Hippocampal formation (tissue), 2 donors: ENCODE data around the gene DNAI2.

ENCODE experiments used
- DNase-seq, 2 donors: peaks; one replicate each; lab custom pipeline; 2025; lab: John Stamatoyannopoulos, UW

The DNAI2 gene

DNA sequence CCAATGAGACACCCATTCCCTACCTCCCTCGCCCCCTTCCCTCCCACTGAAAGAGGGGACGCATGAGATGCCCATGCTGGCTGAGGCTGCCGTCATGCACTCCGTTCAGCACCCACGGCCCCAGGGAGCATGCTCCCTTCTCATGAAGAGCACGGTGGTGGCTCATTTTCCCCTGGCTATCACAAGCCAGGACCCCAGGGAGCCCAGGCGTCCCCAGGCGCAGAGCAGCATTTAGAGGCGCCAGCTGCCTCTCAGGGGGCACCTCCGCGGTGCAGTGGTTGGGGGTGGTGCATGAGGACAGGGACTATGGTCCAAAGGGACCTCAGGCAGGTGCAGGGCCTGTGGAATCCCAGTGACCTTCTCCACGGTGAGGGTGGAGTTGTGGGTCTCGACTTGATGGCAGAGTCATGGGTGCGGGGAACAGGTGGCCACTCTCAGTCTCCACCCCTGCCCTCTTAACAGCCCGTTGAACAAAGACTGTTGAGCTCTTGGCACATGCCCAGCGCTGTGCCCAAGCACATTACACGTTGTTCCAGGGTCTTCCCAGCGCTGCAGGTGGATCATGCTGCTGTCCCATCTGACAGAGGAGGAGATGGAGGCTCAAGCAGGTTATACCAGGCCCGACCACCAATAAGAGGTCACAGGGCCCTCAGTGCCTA, 65.6 kb downstream of the DNAI2 start:
- no peak for DNase-seq

DNA sequence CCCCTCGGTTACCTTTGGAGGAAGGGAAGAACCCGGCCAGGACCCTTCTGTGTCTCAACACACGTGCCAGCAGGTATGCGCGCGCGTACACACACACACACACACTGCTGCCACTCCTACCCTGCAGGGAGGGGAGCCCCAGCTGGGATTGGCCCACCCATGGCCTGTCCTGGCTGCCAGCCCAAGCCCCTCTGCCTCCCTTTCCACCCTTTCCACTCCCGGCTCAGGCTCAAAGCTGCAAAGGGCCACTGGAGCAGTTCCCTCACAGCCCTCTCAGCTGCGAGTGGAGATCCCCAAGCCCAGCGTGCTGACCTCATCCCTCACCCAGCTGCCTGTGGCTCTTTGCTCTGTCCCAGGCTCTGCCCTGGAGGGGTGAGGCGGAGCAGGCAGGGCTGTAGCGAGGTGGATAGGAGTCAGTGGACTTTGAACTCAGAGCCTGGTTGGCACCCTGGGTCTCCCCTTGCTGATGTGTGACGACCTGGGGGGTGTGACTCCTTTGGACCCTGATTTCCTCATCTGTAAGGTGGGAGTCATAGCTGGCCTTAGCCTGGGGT, 66.5 kb downstream of the DNAI2 start:
- peak; percentile 41 to 69 for DNase-seq

DNA sequence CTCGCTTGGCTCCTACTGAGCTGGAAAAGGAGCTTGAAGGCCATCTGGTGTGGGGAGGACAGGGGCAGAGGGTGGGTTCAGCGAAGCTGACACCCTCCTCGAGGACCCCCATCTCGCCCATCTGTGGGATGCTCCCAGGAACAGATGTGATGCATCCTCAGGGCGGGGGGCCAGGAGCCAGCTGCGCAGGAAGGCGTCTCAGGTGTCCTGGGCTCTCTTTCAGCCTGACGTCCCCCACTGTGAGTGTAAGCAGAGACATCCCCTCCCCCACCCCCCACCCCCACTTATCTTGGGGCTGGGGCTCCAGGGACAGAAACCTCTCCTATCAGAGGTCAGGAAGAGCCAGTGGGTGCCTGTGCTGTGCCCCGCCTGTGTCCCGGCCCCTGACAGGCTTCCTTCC, 68.2 kb downstream of the DNAI2 start:
- no peak for DNase-seq

DNA sequence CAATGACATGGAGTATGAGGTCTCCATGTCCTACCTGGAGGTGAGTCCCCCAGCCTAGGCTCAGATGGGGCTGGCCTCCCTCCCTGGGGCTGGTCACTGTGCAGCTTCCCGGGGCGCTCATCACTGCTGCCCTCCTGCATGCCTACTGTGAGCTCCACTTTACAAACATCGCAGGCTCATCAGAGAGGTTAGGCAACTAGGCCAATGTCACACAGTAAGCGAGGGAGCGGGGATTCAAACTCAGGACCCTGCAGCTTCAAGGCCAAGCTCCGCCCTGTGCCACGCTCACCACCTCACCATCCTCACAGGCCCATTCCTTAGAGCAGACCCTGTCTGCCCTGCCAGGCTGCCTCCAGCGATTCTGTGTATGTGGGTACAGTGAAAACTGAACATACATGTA, 69.1 kb downstream of the DNAI2 start:
- no peak for DNase-seq

DNA sequence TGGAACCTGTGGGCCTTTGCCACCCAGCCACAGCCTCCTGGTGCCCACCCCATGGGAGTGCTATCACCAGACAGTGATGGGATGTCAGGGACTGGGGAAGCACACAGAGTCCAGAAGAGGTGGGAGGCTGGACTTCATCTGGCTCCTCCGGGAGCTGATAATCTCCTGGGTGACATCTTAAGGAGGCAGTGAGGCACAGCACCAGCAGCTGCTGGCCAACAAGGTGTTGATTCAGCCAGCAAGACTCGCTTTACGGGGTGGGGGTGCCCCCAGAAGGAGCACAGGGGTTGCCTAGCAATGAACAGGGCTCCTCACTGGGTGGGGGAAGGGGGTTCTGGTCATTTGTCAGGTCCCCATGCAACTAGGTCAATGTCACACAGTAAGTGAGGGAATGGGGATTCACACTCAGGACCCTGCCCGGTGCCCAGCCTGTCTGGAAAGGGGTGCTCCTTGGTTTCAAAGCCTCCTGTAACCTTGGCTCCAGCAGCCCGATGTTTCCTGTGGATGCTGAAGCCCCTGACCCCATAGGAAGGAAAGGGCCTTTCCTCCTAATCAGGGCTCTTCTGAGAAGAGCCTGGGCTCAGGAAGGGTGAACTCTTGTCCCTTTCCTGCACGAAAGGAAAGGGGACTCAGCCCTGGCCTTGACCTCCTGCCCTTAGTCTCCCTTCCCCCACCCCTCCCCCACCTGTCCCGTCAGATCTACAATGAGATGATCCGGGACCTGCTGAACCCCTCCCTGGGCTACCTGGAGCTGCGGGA, 69.7 kb downstream of the DNAI2 start:
- DNase-seq = no peak

DNA sequence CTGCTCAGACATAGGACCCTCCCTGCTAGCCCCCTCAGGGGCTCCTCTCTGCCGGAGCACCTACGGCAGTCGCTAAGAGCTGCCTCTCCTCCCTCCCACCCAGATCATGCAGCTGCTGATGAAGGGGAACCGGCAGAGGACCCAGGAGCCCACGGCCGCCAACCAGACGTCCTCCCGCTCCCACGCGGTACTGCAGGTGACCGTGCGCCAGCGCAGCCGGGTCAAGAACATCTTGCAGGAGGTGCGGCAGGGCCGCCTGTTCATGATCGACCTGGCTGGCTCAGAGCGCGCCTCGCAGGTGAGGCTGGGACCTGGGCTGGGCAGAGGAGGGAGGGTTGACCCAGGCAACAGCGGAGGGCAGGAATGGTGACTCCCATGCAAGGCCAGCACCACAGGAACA, 70.6 kb downstream of the DNAI2 start:
- DNase-seq = no peak

DNA sequence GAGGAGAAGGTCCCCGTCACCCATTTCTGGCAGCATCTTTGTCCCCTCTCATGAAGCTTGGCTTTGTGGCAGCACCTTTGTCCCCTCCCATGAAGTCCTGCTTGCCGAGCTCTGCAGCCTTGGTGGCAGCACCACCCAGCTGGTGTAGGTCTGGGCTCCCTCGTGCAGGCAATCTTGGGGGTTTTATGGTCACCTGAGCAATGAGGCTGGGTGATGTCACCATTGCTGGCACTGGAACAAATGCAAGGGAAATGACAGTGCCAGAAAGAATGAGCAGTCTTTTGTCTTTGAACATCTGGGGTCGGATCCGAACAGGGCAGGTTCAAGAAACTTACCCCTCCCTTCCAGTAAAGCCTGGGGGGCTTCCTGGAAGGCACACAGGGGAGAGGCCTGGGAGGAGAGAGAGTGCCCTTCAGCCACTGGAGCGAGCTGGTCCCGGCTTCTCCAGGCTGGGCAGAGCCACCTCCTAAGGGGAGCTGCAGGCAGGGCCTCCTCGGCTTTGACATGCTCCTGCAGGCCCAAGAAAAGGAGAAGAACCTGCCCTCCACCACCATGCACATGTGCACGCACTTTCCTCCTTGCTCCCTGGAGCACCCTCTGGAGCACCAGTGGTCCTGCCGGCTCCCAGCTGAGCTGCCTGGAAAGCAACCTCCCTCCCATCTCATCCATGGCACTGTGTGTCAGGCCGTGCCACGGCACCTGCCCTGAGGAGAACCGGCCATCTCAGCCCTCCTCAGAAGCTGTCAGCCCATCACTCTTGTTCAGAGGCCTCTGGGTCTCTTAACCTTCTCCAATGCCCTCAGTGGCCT, 71.6 kb downstream of the DNAI2 start:
- no peak for DNase-seq

DNA sequence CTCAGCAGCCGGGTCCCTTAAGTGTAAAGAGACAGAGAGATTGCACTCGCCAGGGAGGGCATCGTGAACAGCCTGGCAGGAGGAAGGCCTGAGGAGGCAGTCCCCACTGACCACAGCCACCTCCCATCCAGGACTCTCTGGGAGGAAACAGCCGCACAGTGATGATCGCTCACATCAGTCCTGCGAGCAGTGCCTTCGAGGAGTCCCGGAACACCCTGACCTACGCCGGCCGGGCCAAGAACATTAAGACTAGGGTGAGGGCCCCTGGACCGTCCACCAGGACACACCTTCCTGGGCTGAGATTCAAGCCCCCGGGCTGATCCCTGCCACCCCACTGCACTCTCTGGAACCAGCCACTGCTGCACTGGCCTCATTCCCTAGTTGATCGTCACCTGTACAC, 73.6 kb downstream of the DNAI2 start:
- DNase-seq = no peak

DNA sequence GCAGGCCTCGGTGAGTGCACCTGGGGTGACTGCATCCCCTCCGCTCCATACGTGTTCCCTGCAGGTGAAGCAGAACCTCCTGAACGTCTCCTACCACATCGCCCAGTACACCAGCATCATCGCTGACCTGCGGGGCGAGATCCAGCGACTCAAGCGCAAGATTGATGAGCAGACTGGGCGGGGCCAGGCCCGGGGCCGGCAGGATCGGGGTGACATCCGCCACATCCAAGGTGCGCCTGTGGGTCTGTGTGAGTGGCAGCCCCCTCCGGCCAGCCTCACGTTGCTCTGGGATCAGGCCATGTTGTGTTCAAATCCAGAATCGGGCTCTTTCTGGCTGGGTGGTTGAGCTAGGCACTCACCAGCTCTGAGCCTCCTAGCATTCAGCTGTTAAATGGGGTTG, 75.1 kb downstream of the DNAI2 start:
- no peak for DNase-seq

DNA sequence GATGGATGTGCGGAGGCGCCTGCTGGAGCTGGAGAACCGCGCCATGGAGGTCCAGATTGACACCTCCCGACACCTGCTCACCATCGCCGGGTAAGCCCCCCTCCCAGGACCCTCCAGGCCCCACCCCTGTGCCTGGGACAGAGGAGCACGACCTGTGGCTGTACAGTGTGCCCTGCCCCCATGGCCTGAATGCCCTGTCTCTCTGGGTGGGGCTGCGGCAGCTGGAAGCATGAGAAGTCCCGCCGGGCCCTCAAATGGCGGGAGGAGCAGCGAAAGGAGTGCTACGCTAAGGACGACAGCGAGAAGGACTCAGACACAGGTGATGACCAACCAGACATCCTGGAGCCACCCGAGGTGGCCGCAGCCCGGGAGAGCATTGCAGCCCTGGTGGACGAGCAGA, 76.5 kb downstream of the DNAI2 start:
- no peak for DNase-seq

DNA sequence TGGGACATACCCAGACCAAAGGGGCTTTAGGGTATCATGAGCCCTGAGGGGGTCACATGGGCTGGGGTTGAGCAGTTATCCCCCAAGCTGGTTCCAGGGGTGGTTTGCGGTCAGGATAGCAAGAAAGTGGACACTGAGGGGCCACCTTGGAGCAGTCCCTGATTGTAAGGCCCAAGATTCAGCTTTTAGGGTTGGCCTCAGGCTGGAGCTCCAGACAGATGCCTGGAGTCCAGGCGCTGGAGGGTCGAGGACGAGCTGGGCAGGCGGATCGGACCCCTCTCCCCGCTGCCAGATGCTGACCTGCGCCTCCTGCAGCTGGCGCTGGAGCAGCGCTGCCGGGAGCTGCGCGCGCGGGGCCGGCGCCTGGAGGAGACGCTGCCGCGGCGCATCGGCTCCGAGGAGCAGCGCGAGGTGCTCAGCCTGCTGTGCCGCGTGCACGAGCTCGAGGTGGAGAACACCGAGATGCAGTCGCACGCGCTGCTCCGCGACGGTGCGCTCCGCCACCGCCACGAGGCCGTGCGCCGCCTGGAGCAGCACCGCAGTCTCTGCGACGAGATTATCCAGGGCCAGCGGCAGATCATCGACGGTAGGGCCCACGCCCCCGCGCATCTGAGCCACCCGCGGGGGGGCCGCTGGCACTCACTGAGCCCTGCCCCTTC, 77.6 kb downstream of the DNAI2 start:
- no peak for DNase-seq

DNA sequence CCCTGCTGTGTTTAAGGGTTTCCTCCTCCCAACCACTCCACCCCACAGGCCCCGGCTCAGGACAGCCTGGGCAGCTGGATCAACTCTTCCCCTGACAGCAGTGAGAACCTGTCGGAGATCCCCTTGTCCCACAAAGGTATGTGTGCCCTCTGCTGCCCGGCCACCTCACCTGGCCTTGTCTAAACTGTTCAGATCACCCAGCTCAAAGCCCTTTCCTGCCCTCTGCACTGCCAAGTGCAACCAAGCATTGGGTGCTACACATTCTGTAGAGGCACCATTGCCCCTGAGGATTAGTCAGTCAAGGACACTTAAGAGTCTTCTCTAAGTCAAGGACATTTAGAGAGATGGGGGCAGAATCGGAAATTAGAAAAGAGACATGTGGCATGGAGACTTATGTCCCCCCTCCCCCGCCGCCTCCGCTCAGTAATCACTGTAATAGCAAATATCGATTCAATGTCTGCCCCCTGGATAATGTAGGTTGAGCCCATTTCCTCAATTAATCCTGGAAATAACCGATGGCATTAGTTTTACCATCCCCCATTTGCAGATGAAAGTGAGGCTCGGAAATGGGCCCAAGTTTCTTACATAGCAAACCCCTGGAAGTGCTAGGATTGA, 79.5 kb downstream of the DNAI2 start:
- DNase-seq = no peak

DNA sequence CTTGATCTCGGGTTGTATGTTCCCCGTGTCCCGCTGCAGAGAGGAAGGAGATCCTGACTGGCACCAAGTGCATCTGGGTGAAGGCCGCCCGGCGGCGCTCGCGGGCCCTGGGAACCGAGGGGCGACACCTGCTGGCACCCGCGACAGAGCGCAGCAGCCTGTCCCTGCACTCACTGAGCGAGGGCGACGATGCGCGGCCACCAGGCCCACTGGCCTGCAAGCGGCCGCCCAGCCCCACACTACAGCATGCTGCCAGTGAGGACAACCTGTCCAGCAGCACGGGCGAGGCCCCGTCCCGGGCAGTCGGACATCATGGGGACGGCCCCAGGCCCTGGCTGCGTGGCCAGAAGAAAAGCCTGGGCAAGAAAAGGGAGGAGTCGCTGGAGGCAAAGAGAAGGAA, 80.1 kb downstream of the DNAI2 start:
- no peak for DNase-seq

DNA sequence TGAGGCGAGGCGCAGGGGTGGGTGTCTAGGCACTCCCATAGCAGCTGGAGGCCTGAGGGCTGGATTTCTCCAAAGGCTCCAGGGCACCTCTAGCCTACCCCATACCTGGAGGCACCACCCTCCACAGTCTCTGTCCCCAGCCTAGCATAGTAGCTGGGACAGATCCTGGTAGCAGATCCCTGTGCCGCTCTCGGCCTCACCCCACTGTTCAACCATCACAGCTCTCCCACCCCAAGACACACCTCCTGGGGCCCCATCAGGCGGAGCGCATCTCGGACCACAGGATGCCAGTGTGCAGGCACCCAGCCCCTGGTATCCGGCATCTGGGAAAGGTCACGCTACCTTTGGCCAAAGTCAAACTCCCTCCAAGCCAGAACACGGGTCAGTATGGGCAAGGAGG, 80.5 kb downstream of the DNAI2 start:
- no peak for DNase-seq

DNA sequence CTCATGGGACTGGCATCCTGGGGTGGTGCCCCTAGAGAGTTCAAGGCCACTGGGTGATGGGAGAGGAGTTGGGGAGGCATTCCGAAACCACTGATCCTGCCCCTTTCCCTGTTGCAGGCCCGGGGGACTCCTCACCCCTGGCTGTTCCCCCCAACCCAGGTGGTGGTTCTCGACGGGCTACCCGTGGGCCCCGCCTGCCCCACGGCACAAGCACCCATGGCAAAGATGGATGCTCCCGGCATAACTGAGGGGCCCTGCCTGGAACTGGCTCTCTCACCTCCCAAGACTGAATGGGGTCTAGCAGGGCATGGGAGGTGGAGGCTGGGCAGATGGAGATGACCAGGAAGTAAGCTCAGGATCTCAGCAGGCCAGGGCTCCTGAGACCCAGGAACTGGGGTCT, 81.0 kb downstream of the DNAI2 start:
- DNase-seq = no peak

DNA sequence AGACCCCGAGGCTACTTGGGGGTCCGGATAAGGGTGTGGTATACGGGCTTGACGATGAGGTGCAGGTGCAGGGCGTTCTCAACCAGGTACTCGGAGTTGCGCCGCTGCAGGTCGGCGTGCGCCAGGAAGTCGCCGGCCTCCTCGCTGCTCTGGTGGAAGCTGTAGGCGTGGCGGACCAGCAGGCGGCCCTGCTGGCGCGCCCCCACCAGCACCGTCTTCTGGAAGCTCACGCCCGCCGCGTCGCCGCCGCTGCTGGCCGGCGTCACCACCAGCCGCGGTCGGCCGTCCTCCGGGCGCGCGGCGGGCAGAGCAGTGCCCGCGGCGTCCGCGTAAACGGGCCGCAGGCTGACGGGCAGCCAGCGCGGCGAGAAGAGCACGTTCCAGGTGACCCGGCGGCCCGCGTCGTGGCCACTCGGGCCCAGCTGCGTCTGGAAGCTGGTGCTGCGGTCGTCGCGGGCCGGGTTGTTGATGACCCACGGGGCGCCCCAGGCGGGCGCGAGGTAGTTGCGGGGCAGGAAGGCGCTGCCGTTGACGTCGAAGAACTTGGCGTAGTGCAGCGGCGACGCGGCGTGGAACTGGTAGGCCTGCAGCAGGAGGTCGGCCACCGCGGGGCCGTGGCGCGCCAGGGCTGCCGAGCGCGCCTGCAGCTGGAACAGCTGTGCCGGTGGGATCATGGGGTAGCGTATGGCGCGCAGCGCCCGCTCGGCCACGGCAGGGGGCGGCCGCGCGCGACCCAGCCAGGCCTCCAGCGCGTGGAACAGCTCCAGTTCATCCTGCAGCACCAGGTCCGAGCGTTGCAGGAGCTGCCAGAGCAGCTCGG, 82.8 kb downstream of the DNAI2 start:
- DNase-seq = no peak

DNA sequence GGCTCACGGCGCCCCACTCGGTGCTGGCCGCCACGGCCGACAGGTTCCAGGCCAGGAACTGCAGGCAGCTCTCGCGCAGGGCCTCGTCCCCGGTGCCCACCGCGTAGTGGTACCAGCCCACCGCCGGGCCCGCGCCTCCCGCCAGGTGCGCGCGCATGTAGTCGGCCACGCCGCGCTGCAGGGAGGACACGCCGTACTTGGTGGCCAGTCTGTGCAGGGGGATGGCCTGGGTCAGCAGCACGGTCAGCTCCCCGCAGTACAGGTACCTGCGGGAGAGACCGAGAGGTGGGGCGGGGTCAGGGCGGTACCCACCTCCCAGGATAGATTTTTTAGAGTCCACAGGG, 83.4 kb downstream of the DNAI2 start:
- DNase-seq = no peak

DNA sequence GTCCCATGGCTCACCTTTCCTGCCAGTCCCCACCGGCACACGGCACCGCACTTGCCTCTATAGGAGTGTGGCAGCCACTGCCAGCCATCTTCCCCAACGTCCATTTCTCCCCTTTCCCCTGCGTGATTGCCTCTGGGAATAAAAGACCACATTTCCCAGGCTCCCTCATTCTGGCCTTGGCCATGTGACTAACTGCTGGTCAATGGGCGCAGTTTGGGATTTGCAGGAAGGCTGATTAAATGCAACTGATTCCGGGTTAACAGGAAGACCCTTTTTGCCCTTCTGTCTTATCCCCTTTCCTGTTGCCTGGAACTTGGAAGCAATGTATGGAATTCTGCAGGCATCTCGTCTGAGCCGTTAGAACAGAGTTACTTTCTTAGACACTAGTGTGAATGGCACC, 84.7 kb downstream of the DNAI2 start:
- no peak for DNase-seq

DNA sequence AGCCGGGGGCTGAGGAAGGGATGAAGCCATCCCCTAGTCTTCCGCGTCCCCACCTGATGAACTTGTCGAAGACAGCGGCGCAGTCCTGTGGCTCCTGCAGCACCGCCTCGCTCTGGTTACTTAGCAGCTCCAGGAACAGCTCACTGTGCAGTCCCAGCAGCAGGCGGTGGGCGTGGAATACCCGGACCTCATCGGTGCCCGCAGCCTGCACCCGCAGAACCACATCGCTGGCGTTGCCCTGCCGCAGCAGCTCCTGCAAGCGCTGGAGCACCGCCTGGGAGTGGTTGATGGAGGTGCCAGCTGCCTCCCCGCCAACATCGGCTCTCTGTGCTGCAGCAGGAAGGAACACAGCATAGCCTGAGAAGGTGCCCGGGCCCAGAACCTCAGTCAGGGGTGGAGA, 85.9 kb downstream of the DNAI2 start:
- no peak for DNase-seq

DNA sequence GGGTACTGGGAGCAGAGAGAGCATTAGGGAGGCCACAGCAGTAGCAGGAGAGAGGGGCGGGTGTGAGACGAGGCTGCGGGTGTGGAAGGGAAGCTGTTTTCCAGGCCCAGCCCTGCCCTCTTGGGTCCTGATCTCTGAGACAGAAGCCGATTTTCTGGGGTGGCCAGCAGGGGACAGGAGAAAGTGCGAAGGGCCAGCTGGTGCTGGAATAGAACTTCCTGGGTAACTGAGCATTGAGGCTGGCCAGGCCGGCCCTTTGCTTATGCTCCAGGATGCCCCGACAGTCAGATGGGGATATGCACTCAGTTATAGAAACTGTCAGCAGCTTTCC, 86.8 kb downstream of the DNAI2 start:
- no peak for DNase-seq
